Measurements from ENCODE around the gene AK9.

The AK9 gene

DNA sequence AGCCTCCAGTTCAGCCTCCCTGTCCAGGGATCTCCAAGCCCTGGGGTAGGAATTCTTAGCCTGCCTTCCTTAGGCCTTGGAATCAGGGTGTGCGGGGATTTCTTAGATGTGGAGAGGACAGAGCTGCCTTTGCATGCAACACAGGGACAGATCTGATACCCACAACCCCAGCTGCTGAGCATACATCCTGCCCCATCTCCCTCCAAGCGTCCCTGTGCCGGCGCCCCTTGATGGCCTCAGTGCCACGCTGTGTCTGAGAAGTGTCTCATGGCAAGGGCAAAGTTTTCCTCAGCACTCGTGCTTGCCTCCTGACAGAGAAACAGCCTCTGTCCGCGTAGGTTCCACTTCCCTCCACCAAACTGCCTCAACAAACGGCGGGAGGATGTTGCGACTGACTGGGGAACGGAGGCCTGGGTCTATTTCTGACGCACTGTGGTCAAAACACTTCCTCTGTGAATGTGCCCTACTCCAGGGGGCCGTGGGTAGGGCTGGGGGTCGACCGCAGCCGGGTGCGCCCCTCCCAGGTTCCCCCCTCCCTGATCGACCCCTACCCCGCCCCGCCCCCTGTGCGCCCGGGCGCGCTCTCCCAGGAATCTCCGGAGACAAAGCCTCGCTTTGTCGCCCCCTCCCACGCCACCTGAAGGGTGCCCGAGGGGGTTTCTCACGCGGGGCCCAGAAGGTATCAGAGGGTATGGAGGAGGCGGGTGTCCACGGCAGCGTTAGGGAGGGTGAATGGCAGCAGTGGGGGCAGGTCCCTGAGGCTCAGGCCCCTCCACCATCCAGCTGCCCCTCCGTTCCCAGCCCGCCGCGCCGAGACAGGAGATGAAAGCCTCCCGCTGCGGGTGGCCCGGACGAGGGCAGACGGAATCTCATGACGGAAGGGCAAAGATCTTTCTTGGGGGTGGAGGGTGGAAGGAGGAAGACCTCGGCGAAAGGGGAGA is 236.2 kb downstream of the AK9 start:
- Histone ChIP-seq H3K9me2 (replicated peaks; ENCODE audit: low read depth, low read length) (no peaks in the 10 kb centered on the region), H4K20me1 (ENCODE audit: insufficient read depth, low read length, poor library complexity, severe bottlenecking) (peaks cover 6% of the 10 kb centered on the region), H2AFZ (ENCODE audit: low read length) (peak overlapping the region; percentile 53), H3K4me2 (ENCODE audit: low read depth, low read length, poor library complexity, severe bottlenecking) (peak overlapping the region; percentile 99), H3K27me3 (ENCODE audit: insufficient read depth, low read length, poor library complexity, severe bottlenecking) (no peaks in the 10 kb centered on the region), H3K36me3 (ENCODE audit: insufficient read depth, low read length) (peaks cover 13% of the 10 kb centered on the region; the same call in 1 of the 2 replicates), H3F3A (ENCODE audit: low read depth) (peaks cover 12% of the 10 kb centered on the region; the same call in 1 of the 2 replicates), H3K4me1 (ENCODE audit: insufficient read depth, low read length, poor library complexity, severe bottlenecking) (peaks cover 65% of the 10 kb centered on the region), H3K4me3 (ENCODE audit: low read length, poor library complexity, severe bottlenecking) (peak overlapping the region; percentile 89), H3K79me2 (ENCODE audit: insufficient read depth, low read length) (peaks cover 45% of the 10 kb centered on the region), H3K9me3 (ENCODE audit: insufficient read depth, low read depth, low read length) (no peaks in the 10 kb centered on the region), H3K9ac (ENCODE audit: low read depth, low read length, poor library complexity, severe bottlenecking) (peak overlapping the region; percentile 97)
- TF ChIP-seq, protein P1, sequence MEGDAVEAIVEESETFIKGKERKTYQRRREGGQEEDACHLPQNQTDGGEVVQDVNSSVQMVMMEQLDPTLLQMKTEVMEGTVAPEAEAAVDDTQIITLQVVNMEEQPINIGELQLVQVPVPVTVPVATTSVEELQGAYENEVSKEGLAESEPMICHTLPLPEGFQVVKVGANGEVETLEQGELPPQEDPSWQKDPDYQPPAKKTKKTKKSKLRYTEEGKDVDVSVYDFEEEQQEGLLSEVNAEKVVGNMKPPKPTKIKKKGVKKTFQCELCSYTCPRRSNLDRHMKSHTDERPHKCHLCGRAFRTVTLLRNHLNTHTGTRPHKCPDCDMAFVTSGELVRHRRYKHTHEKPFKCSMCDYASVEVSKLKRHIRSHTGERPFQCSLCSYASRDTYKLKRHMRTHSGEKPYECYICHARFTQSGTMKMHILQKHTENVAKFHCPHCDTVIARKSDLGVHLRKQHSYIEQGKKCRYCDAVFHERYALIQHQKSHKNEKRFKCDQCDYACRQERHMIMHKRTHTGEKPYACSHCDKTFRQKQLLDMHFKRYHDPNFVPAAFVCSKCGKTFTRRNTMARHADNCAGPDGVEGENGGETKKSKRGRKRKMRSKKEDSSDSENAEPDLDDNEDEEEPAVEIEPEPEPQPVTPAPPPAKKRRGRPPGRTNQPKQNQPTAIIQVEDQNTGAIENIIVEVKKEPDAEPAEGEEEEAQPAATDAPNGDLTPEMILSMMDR (conservative IDR thresholded peaks at IDR 0.05; ENCODE audit: low read length): no peak
- no peak for TF ChIP-seq EZH2phosphoT487 (IDR thresholded peaks at IDR 0.05; ENCODE audit: borderline replicate concordance)

DNA sequence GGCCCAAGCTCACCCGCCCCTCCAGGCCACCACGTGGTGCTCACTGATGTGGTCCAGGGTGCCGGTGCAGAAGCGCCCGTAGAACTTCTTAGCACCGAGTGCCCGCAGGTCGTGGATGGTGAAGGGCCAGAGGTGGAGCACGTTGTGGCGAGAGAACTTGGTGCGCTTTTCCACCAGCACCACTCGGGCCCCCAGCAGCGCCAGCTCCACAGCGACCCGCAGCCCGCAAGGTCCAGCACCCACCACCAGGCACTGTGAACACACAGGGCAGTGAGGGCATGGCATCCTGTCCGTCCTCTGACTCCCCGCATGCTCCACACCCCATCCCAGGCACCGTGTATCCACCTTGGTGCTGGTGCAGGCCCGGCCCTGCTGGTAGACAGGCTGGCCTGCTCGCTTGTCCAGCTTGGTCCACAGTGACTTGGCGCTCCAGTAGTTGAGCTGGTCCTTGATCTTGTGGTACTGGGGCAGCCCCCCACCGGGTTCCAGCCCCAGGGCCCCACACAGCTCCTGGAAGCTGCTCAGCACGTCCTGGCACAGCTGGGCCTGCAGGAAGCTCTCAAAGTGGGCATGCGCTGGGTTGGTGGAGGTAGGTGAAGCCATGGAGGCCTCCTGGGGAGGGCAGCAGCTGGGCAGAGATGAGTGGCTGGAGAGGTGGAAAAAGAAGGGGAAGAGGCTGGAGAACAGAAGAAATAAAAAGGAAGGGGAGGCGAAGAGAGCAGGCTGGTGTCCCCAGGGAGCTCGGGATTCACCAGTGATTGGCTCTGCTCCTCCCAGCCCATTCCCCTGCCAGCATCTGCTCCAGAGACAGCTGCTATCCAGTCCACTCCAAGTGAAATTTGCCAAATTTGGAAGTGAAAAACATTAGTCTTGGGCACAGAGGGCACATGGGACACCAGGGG is 237.2 kb downstream of the AK9 start:
- Histone ChIP-seq H4K20me1 (ENCODE audit: insufficient read depth, low read length, poor library complexity, severe bottlenecking) (peaks cover 6% of the 10 kb centered on the region), H3K79me2 (ENCODE audit: insufficient read depth, low read length) (peaks cover 49% of the 10 kb centered on the region), H3K4me2 (ENCODE audit: low read depth, low read length, poor library complexity, severe bottlenecking) (peak overlapping the region; percentile 99), H3K9me3 (ENCODE audit: insufficient read depth, low read depth, low read length) (no peaks in the 10 kb centered on the region), H3K27me3 (ENCODE audit: insufficient read depth, low read length, poor library complexity, severe bottlenecking) (no peaks in the 10 kb centered on the region), H3K4me1 (ENCODE audit: insufficient read depth, low read length, poor library complexity, severe bottlenecking) (peaks cover 70% of the 10 kb centered on the region), H3K9me2 (replicated peaks; ENCODE audit: low read depth, low read length) (no peaks in the 10 kb centered on the region), H2AFZ (ENCODE audit: low read length) (no peak overlapping the region), H3F3A (ENCODE audit: low read depth) (peaks cover 12% of the 10 kb centered on the region; the same call in 1 of the 2 replicates), H3K36me3 (ENCODE audit: insufficient read depth, low read length) (peaks cover 13% of the 10 kb centered on the region; the same call in 1 of the 2 replicates), H3K9ac (ENCODE audit: low read depth, low read length, poor library complexity, severe bottlenecking) (peak overlapping the region; percentile 97), H3K4me3 (ENCODE audit: low read length, poor library complexity, severe bottlenecking) (peak overlapping the region; percentile 89)
- TF ChIP-seq, protein P1 (conservative IDR thresholded peaks at IDR 0.05; ENCODE audit: low read length): no peak
- TF ChIP-seq EZH2phosphoT487 (IDR thresholded peaks at IDR 0.05; ENCODE audit: borderline replicate concordance): no peak

DNA sequence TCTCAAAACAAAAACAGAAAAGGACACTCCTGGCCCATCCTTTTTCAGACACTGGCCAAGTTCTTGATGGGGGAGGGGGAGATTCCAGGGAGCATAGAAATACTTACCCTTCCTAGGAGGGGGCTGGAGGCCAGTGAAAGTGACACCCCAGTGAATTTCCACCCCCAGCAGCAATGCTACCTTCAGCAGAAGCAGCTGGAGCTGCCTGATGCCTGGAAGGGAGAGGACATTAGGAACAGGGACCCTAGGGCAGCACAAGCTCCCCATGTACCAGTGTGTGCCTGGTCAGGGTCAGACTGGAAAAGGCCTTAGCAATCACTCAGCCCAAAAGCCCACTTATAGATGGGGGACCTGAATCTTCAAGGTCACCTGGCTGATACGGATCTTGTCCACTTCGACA is 237.8 kb downstream of the AK9 start:
- Histone ChIP-seq H3K4me2 (ENCODE audit: low read depth, low read length, poor library complexity, severe bottlenecking) (peak overlapping the region; percentile 99), H4K20me1 (ENCODE audit: insufficient read depth, low read length, poor library complexity, severe bottlenecking) (peaks cover 6% of the 10 kb centered on the region), H3F3A (ENCODE audit: low read depth) (peaks cover 12% of the 10 kb centered on the region; the same call in 1 of the 2 replicates), H3K9ac (ENCODE audit: low read depth, low read length, poor library complexity, severe bottlenecking) (peak overlapping the region; percentile 97), H3K27me3 (ENCODE audit: insufficient read depth, low read length, poor library complexity, severe bottlenecking) (no peaks in the 10 kb centered on the region), H3K9me2 (replicated peaks; ENCODE audit: low read depth, low read length) (no peaks in the 10 kb centered on the region), H3K36me3 (ENCODE audit: insufficient read depth, low read length) (peaks cover 13% of the 10 kb centered on the region; the same call in 1 of the 2 replicates), H2AFZ (ENCODE audit: low read length) (no peak overlapping the region), H3K4me1 (ENCODE audit: insufficient read depth, low read length, poor library complexity, severe bottlenecking) (peaks cover 71% of the 10 kb centered on the region), H3K9me3 (ENCODE audit: insufficient read depth, low read depth, low read length) (no peaks in the 10 kb centered on the region), H3K79me2 (ENCODE audit: insufficient read depth, low read length) (peaks cover 54% of the 10 kb centered on the region), H3K4me3 (ENCODE audit: low read length, poor library complexity, severe bottlenecking) (peak overlapping the region; percentile 89)
- no peak for TF ChIP-seq EZH2phosphoT487 (IDR thresholded peaks at IDR 0.05; ENCODE audit: borderline replicate concordance)
- TF ChIP-seq, protein P1 (conservative IDR thresholded peaks at IDR 0.05; ENCODE audit: low read length): no peak
